LHCN-M2 (cell line): Measurements from ENCODE around the gene NELFCD. TPM values are rescaled to one million over a fixed set of nuclear protein-coding genes. Genes with fewer than 3 reads are reported as not detected.
"Not testable (repeated sequence)": the region's sequence is repeated elsewhere in the genome, so short reads cannot be mapped to it uniquely, and the experiment has no call there.

Experiments used
- DNase-seq: peaks from one replicate; pipeline ENCODE4 v3.0.0-alpha.2; 2012; ENCODE audit warnings: low read depth
- total RNA-seq: library from RNA; depleted of rRNA; stranded (reverse); fragments of >200 nt; gene quantifications from 2 replicates; pipeline ENCODE4 v1.2.3, GENCODE V29; 2014

The NELFCD gene
- total RNA-seq, 1 experiment from 2014 or later, result 62.3 TPM

DNA sequence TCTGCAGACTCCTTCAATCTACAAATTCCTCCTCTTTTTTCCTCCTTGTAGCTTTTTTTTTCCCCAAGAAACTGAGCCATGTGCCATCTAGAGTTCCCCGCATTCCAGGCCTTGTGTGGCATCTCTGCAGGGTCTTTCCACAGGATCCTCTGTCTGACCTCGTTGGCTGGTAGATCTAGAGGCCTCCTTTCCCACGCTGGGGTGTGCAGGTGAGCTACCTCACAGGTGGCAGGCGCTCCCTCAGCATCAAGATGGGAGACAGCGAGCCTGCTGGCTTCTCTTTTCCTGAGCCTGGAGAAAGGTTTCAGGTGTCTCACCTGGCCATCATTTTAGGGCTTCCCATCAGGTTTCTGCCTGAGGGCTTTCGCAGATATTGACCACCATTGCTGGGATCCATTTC, 9.6 kb upstream of the NELFCD start:
- DNase-seq, result no peak

DNA sequence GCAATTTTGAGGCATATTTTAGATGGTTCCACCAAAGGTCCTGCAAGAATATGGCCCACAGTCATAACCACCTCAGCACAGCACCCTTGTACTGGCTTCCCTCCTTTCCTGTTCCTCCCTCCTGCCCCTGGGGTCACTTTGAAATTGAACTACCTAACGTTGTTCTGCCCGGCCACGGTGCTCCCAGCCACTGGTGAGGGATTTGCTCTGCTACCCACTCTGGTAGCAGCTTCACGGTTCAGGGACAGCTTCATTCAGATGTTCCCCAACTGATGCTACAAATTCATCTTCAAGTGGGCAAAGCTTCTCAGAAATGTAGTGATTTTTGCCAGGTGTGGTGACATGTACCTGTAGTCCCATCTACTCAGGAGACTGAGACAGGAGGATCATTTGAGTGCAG, 7.9 kb upstream of the NELFCD start:
- no peak for DNase-seq

DNA sequence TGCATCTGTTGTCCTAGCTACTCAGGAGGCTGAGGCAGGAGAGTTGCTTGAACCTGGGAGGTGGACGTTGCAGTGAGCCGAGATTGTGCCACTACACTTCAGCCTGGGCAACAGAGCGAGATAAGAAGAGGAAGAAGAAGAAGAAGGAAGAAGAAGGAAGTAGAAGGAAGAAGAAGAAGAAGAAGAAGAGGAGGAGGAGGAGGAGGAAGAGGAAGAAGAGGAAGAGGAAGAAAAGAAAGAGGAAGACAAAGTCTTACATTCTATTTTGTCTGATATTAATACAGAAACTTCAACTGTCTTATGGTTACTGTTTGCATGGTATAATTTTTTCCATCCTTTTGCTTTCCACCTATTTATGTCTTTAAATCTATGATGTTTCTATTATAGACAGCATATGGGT, 7.2 kb upstream of the NELFCD start:
- DNase-seq, result no peak

DNA sequence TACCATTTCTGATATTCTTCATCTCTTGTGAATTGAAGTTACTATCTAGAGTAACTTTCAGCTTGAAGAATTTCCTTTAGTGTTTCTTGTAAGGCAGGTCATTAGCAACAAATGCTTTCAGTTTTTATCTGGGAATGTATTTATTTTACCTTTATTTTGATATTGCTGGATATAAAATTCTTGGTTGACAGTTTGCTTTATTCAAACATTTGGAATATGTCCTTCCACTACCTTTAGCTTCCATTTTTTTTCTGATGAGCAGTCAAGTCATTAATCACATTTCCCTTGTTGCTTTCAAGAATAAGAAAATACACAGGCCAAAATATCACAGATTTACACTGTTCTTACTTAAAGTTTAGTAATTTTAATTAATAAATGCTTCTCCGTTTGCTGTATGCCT, 5.7 kb upstream of the NELFCD start:
- no peak for DNase-seq

DNA sequence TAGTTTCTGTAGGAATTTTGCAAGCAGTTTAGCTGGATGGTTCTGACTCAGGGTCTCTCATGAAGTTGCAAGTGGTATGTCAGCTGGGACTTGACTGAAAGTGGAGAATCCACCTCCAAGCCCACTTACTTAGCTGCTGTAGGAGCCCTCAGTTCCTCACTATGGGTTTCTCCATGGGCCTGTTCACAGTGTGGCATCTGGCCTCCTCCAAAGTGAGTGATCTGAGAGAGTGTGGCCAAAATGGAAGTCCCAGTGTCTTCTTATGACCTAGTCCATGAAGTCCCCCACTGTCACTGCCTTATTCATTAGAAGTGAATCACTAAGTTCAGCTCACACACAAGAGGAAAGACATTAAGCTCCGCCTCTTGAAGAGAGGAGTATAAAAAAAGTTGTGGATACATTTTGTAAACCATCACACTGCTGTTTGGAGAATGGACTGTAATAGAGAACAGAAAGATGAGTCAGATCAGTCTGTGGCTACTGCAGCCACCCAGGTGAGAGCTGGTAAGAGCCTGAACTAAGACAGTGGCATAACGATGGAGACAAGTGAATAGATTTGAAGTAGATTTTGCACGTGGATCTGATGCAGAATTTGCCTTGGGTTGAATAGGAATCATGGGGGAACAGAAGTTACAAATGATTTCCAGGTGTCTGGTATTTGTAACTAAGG, 4.9 kb upstream of the NELFCD start:
- DNase-seq, result no peak

DNA sequence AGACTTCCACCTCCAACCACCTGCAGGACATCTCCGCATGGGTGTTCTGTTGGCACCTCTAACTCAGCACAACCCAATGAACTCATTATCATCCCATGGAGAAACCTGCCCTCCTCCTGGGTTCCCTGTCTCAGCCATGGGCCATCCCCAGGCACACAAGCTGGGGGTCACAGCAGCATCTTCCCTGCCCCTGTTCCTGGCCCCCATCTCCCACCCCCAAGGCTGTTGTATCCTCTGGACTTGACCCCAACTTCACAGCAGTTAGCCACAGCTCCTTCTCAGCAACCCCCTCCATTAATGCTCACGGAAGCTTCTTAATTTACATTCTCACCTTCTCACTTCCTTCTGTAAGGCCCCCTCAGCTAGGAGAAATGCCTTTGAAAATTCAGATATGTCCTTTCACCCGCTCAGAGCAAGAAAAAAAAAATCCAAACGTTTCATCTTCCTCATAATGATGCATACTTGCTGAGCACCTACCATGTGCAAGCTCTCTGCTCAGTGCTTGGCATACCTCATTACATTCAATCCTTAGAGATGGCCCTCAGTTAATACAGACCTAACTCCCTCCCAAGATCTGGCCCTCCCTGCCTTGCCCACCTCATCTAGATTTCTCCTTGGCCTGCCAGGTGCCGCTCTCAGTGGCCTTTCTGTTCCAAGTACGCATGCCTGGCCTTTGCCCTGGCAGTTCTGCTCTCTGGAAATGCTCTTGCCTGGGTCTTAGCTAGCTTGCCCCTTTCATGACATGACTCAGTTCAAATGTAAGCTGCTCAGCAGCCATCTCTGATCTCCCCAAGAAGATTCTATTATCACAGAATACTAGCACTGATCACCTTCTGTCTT, 2.5 kb upstream of the NELFCD start:
- no peak for DNase-seq

DNA sequence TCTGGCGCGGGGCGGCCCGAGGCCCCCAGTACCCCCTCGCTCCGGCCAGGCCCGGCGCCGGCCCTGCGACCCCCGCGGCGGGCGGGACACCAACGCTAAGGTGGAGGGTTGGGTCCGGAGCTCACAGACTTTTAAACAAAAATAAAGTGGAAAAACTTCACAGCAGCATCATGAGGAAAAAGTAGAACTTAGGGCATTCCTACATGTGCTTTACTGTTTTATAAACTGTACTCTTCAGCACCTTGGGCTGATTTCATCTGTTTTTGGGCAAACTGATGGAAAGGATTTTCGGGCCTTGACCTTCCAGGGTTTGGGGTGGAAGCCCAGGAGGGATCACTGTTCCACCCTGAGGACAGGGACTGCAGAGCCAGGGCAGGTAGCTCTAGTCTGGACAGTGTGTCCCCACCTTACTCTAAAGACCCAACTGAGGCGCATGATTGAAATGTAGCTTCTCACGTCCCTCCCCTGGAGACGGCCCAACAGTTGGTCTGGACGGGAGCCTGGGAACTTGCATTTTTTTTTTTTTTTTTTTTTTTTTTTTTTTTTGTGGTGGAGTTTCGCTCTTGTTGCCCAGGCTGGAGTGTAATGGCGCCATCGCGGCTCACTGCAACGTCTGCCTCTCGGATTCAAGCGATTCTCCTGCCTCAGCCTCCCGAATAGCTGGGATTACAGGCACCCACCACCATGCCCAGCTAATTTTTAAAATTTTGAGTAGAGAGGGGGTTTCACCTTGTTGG, 740 bp downstream of the NELFCD start:
- peak; percentile 29 for DNase-seq

DNA sequence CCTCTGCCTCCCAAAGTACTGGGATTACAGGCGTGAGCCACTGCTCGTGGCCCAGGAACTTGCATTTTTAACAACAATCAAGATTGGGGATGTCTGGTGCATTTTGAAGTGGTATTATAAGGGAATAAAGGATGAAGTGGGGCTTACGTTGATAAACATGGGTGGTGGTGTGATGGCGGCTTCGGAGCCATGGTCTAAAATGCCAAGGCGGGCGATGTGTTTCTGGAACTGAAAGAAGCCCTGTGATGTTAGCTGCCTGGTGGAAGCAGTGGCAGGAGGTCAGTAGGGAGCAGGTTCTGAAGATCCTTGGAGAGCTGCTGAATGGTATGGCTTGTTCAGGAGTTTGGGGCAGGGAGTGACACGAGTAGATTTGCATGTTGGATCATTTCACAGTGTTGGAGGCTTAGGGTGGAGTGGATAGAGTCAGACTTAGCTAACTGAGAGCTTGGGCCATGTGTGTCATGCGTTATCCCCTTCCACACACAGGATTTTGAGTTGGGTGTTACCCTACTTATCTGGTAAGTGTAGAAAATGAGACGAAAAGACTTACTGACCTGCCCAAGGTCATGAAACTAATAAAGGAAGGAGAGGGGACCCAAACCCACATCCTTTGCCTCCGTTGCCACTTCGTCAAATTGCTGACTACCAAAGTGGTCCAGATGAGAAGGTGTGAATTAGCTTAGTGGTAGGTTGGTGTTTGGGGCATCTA, 1.5 kb downstream of the NELFCD start:
- DNase-seq, result no peak

DNA sequence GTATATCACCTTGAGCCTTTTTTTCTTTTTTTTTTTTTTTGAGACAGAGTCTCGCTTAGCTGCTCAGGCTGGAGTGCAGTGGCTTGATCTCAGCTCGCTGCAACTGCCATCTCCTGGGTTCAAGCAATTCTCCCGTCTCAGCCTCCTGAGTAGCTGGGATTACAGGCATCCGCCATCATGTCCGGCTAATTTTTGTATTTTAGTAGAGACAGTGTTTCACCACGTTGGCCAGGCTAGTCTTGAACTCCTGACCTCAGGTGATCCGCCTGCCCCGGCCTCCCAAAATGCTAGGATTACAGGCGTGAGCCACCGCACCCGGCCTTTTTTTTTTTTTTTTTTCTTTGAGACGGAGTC, 2.0 kb downstream of the NELFCD start:
- DNase-seq, result not testable (repeated sequence)

DNA sequence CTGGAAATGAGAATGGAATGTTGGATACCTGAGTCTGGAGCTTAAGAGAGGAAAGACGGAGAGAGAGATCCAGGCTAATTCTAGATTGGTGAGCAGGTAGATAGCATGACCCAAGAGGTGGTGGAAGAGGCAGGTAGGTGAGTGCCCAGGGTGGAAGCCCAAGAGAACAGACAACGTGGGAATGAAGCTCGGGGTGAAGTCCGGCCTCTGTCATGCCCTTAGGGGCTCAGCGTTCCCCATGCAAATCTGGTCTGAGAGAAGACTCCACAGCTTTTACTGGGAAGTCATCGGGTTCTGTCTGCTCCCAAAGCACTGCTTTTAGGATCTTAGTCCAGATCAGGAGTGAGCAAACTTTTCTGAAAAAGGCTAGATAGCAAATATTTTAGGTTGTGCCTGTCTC, 3.6 kb downstream of the NELFCD start:
- DNase-seq, result no peak

DNA sequence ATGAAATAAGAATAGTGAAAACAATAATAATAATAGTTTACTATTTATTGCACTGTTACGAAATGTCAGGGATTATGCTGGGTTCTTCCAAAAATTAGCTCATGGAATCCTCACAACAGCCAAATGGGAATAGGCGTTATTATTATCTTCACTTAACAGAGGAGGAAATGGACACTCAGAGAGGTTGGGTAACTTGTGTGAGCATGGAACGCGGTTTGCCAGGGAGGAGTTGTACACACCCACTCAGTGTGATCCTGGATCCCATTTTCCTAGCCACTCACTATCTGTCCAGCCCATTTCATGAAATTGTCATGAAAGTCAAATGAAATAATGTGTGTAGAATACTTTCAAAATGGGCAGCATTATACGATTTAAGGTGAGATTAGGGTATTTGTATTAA, 4.6 kb downstream of the NELFCD start:
- no peak for DNase-seq

DNA sequence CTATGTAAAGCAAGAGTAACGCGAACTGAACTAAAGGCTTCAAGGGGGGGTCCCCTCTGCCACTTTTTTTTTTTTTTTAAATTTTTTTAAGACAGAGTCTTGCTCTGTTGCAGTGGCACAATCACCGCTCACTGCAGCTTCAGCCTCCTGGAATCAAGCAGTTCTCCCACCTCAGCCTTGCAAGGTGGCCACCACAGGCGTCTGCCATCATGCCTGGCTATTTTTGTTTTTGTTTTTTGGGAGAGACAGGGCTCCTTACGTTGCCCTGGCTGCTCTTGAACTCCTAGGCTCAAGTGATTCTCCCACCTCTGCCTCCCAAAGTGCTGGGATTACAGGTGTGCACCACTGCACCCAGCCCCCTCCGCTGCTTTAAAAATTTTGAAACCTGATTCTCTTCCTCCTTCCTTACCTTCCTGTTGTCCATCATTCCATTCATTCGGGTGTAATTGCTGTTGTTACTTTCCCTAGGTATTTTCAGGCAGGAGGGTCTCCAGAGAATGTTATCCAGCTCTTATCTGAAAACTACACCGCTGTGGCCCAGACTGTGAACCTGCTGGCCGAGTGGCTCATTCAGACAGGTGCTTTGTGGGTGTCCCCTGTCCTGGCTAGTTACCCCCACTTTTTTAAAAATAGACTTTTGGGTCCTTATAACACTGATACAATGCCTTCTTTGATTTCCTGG, 5.4 kb downstream of the NELFCD start:
- no peak for DNase-seq

DNA sequence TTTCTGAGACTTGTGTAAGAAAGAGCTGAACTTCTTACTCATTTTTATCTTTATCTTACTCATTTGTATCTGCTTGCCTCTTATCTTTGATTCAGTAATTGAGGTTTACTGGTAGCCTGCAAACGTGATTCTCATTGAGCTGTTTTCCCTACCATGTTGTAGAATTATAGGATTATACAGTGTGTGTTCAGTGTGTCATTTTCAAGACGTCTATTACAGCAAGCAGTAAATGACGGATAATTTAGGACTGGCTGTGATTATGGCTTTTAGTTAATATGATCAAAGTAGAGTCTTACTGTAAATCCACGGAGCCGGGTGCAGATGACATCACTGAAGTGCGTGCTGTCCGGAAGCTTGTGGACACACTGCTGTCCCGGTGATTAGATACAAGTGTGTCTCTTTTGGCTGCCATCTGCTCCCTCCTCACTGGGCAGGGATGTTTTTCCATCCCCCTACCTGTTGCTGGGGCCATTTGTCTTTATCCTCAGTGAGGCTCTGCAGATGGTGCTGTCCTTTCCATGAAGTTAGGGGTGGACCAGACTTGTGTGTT, 6.0 kb downstream of the NELFCD start:
- DNase-seq, result no peak

DNA sequence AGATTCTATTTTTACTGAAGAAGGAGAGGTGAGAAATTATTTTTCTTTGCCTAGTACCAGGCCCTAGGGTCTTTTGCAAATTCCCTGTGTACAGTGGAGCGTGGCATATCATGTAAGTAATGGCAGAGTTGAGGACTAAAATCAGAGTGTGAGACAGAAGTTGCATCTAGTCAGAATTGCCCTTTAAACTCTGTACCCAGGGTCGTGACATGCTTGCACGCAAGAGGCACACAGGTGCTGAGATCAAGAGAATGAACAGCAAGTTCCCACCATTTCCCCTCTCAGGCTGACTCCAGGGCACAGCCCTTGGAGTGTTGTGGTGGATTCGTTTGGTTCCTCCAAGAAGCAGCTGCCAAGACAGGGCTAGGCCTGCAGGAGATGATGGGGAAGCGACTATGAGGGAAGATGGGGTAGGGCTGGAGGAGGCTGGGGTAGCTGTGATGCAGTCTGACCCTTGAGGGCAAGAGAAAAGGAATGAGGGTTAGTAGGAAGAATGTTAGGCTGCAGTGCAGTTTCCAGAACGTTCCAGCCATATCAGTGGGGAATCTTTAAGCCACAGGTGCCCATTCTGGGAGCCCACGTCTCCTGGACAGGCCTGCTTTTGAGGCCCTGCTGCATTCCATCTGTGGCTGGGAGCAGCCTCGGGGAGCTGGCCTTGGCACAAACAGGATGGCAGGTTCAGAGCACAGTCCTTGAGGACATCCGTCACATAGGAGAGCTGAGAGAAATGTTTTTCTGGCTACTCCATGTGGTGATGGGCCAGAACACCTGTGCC, 6.9 kb downstream of the NELFCD start:
- no peak for DNase-seq

DNA sequence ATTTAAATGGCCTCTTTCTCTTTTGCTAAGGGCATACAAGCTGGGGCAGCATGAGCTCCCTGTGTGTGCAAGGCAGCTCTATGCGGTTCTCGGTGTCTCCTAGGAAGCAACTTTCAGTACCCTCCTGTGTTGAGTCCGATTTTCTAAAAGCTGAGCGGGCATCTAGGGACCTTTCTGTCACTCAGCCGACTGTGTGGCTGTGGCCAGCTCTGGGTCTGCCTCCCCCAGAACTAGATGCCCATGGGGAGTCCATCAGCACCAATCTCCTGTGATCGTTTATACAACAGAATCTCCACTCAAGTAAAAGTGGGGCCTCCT, 7.5 kb downstream of the NELFCD start:
- DNase-seq, result no peak

DNA sequence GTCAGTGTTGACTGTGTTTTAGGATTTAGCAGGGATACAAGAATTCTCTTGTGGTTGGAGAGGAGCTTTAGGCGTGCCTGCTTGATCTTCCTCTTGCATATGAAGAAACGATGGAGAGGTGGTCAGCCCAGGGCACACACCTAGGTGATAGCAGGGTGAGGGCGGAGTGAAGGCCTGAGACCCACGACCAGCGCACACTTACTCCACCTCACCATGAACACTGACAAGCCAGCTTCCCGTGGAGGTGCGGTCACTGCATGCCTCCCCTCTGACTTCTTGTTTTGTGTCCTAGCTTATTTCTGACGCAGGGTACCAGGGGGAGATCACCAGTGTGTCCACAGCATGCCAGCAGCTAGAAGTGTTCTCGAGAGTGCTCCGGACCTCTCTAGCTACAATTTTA, 8.1 kb downstream of the NELFCD start:
- DNase-seq, result no peak

DNA sequence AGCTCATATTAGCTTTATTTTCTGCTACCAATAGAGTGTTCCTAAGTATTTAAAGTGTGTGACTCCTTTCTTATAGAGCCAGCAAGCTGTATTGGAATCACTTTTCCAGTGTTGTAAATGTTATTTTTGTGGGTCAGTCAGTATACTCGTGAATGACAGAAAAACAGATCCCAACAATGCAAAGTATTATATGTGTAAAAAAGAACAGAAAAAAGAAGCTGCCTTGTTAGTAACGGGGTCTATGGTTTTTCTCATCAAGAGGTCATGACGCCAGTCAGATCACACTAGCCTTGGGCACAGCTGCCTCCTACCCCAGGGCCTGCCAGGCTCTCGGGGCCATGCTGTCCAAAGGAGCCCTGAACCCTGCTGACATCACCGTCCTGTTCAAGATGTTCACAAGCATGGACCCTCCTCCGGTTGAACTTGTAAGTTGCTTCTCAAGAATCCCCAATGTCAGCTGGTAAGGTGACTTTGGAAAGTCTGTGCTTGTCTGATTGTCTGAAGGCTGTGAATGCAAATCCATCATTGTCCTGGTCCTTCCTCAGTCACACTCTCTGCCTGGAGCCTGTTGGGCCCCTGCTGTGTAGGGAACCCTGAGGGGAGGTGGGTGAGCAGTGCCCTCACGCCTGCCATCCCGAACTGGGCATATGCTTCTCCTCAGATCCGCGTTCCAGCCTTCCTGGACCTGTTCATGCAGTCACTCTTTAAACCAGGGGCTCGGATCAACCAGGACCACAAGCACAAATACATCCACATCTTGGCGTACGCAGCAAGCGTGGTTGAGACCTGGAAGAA, 9.8 kb downstream of the NELFCD start:
- no peak for DNase-seq

DNA sequence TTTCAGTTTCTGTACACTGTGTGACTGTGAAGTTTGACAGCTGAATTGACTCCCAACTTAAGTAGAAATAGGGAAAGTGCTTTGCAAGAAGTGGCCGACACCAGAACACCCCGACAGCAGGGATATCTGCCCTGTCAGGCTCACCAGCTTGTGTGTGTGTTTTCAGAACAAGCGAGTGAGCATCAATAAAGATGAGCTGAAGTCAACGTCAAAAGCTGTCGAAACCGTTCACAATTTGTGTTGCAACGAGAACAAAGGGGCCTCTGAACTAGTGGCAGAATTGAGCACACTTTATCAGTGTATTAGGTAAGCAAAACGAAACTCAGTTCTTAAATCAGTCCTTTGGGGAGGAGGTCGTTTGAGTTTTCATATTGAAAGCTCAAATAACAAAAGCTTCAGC, 10.7 kb downstream of the NELFCD start:
- no peak for DNase-seq

DNA sequence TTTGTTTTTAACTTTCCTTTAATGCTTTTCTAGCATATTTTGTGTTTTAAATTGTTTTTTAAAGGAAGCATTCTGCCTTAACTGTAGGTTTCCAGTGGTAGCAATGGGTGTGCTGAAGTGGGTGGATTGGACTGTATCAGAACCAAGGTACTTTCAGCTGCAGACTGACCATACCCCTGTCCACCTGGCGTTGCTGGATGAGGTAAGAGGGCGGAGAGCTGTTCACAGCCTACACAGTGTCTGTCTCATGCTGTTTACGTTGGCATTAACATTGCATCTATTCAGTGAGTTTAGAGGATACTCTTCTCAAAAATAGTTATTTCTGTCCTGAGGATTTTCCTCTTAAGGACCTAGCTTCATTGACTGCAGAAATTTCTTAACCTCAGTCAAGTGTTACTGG, 11.9 kb downstream of the NELFCD start:
- no peak for DNase-seq
